HUES6 (cell line): Measurements from ENCODE around the gene EED.

Experiments used
- H3K27ac ChIP-seq: 2 replicates; pipeline ENCODE4 v1.7.0; 2013; ENCODE audit warnings: low read depth, mild to moderate bottlenecking, low read length, inconsistent platforms
- H3K27me3 ChIP-seq: 2 replicates; pipeline ENCODE4 v1.6.1; 2013; ENCODE audit warnings: low read length; ENCODE audit not compliant: control insufficient read depth, insufficient read depth
- H3K36me3 ChIP-seq: 2 replicates; pipeline ENCODE4 v1.6.1; 2013; ENCODE audit warnings: low read length; ENCODE audit not compliant: control insufficient read depth, insufficient read depth
- H3K4me1 ChIP-seq: 2 replicates; pipeline ENCODE4 v1.6.1; 2013; ENCODE audit warnings: low read length; ENCODE audit not compliant: control insufficient read depth, insufficient read depth
- H3K4me3 ChIP-seq: 2 replicates; pipeline ENCODE4 v1.5.1; 2013; ENCODE audit warnings: low read depth, low read length
- H3K9ac ChIP-seq: one replicate; pipeline ENCODE4 v1.6.1; 2013; ENCODE audit warnings: mild to moderate bottlenecking, low read length
- H3K9me3 ChIP-seq: 2 replicates; pipeline ENCODE4 v1.6.1; 2013; ENCODE audit warnings: low read depth, low read length; ENCODE audit not compliant: control insufficient read depth, insufficient read depth

The EED gene

DNA sequence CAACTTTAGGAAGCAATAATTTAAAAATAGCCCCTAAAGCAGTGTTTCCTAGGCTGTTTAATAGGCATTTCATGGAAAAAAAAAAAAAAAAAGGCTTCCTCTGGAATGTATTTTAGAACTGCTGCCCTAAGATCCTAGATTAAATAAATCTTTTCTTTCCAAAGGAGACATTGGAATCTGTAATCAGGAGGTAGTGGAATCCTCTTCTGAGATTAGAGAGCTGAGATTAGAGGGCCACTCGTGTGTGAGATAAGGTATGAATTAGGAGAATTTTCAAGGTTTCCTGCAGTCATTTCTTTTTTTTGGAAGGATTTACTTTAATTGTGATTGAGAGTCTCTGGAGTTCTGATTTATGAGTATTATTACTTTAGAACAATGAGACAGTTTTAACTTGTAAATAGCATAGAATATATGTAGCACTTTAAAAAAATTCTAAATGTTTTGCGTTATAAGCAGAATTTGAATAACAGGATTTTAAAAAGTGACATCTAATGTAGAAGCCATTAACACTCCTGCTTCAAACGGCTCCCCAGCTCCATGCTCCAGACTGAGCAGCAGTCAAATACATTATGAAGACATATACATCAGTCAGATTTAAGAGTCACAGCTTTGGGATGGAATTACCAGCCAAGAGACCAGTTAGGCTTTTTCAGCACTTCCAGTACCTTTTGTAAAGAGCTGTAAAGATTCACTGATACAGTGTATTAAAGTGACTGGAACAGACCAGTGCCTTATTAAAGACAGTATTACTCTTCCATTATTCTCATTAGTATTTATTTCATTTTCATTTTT, 5.0 kb downstream of the EED start:
- Histone ChIP-seq H3K4me1 (peaks cover 30% of the 10 kb centered on the region), H3K27ac (no peak overlapping the region), H3K36me3 (no peaks in the 10 kb centered on the region; the same call in 1 of the 2 replicates), H3K4me3 (no peak overlapping the region), H3K9ac (no peak overlapping the region), H3K27me3 (no peaks in the 10 kb centered on the region), H3K9me3 (no peaks in the 10 kb centered on the region)

DNA sequence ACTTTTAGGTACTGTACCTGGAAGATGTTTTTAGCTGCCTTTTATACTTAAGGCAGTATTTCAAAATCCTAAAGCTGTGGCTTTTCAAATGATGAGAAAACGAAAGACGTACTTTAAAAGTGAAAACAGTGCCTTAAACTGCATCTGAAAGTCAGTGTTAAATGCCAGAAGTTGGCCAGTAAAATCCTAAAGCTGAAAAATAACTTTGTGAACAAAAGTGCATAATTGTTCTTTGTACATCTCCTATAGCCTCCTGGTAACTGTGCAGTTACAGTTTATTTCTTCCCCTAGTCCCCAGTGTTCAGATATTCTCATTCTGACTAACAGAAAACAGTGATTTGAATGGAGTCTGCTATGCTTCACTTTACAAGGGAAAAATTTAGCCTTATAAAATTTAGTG, 6.8 kb downstream of the EED start:
- Histone ChIP-seq H3K36me3 (peaks cover 3% of the 10 kb centered on the region), H3K4me1 (peaks cover 29% of the 10 kb centered on the region), H3K27ac (no peak overlapping the region; the same call in 1 of the 2 replicates), H3K4me3 (no peak overlapping the region), H3K27me3 (no peaks in the 10 kb centered on the region), H3K9ac (no peak overlapping the region), H3K9me3 (no peaks in the 10 kb centered on the region)

DNA sequence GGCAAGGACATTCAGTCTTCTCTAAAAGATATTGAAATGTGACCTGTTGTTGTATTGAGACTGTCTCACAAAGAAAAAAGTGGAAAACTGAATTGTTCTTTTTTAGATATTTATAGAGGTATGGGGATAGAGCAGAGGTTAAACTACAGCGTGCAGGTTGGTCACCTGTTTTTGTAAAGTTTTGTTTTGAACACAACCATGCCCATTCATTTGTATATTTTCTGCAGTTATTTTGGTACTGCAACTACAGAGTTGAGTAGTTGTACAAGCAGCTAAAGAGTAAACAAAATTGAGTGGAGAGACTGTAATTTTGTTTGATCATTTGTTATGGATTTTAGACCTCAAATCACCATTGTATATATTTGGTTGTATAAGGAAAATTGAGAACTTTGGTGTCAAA, 11.3 kb downstream of the EED start:
- Histone ChIP-seq H3K36me3 (peaks cover 24% of the 10 kb centered on the region), H3K4me3 (no peak overlapping the region), H3K9me3 (no peaks in the 10 kb centered on the region), H3K27ac (no peak overlapping the region), H3K9ac (no peak overlapping the region), H3K4me1 (no peaks in the 10 kb centered on the region), H3K27me3 (no peaks in the 10 kb centered on the region)

DNA sequence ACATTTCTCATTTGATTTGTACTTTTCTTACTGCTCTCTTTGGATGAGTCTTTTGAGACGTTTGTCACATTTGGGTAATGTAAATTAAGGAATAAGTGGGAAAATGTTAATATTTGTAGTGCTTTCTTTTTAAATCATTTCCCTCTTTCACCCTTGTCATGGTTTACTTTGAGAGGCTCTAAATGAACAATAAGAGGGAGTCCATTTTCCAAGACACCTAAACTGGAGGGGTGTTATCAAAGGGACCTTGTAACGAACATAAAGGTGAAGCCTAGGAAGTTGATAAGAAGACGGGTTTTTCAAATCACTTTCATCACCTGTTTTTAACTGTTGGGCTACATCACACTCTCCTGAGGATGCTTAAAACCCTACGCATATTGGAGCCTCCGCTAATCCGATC, 12.1 kb downstream of the EED start:
- Histone ChIP-seq H3K27ac (no peak overlapping the region), H3K36me3 (peaks cover 24% of the 10 kb centered on the region), H3K27me3 (no peaks in the 10 kb centered on the region), H3K9ac (no peak overlapping the region), H3K4me1 (no peaks in the 10 kb centered on the region), H3K9me3 (no peaks in the 10 kb centered on the region), H3K4me3 (no peak overlapping the region)

- Histone ChIP-seq H3K36me3 (peaks cover 27% of the 10 kb centered on the region), H3K27ac (no peak overlapping the region), H3K4me1 (no peaks in the 10 kb centered on the region), H3K4me3 (no peak overlapping the region), H3K9ac (no peak overlapping the region), H3K9me3 (no peaks in the 10 kb centered on the region), H3K27me3 (no peaks in the 10 kb centered on the region)
These were observed 12.9 kb downstream of the EED start for GRCh38 chr11:86257446-86257845.

DNA sequence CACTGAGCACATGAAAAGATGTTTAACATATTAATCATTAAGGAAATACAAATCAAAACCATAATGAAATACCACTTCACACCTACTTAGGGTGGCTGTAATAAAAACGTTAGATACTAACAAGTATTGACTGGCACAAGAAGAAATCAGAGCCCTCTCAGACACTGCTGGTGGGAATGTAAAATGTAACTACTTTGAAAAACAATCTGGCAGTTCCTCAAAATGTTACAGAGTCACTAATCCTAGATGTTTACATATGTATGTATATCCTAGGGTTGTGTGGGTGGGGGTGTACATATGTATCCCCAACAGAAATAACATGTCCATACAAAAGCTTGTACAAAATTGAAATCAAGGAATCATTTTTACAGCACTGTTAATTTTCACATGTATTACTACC, 15.2 kb downstream of the EED start:
- no peaks in the 10 kb centered on the region for H3K9me3 ChIP-seq
- H3K36me3 ChIP-seq, result peaks cover 38% of the 10 kb centered on the region
- no peak overlapping the region for H3K9ac ChIP-seq
- H3K27me3 ChIP-seq, result no peaks in the 10 kb centered on the region
- H3K27ac ChIP-seq, result no peak overlapping the region
- H3K4me3 ChIP-seq, result no peak overlapping the region
- H3K4me1 ChIP-seq, result no peaks in the 10 kb centered on the region

GRCh38 chr11:86261328-86261727, 16.8 kb downstream of the EED start:
- no peak overlapping the region for H3K4me3 ChIP-seq
- H3K27me3 ChIP-seq, result no peaks in the 10 kb centered on the region
- no peak overlapping the region for H3K9ac ChIP-seq
- no peaks in the 10 kb centered on the region for H3K9me3 ChIP-seq
- no peak overlapping the region for H3K27ac ChIP-seq
- H3K36me3 ChIP-seq, result peaks cover 35% of the 10 kb centered on the region
- no peaks in the 10 kb centered on the region; the same call in 1 of the 2 replicates for H3K4me1 ChIP-seq

- Histone ChIP-seq H3K4me3 (no peak overlapping the region), H3K27ac (no peak overlapping the region), H3K9ac (no peak overlapping the region), H3K27me3 (no peaks in the 10 kb centered on the region), H3K36me3 (peaks cover 27% of the 10 kb centered on the region), H3K9me3 (no peaks in the 10 kb centered on the region), H3K4me1 (no peaks in the 10 kb centered on the region; the same call in 1 of the 2 replicates)
These were observed 17.8 kb downstream of the EED start for GRCh38 chr11:86262387-86262786.

DNA sequence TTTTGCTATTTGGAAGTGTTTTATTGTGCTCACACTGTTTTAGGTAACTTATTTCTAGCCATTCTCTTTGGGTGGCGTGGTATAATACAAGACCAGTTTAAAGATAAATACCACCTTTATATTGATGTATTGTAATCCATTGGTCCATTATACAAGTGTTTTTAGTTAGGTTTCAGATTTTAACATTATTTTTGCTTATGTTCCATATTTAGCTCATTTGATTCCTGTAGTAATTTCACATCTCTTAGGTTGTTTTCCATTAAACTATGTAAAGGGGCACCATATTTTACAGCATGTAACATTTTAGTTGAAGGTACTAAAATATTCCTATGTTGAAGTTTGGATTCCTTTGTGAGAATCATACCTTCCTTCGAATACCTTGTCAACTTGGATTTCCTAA, 20.1 kb downstream of the EED start:
- Histone ChIP-seq H3K9ac (no peak overlapping the region), H3K36me3 (peaks cover 28% of the 10 kb centered on the region), H3K27me3 (no peaks in the 10 kb centered on the region), H3K9me3 (no peaks in the 10 kb centered on the region), H3K27ac (no peak overlapping the region), H3K4me3 (no peak overlapping the region), H3K4me1 (no peaks in the 10 kb centered on the region; the same call in 1 of the 2 replicates)

- H3K4me3 ChIP-seq, result no peak overlapping the region
- peaks cover 25% of the 10 kb centered on the region for H3K36me3 ChIP-seq
- no peak overlapping the region for H3K9ac ChIP-seq
- no peaks in the 10 kb centered on the region for H3K27me3 ChIP-seq
- no peaks in the 10 kb centered on the region for H3K9me3 ChIP-seq
- no peaks in the 10 kb centered on the region; the same call in 1 of the 2 replicates for H3K4me1 ChIP-seq
- H3K27ac ChIP-seq, result no peak overlapping the region
These were observed 20.6 kb downstream of the EED start for GRCh38 chr11:86265194-86265593.

DNA sequence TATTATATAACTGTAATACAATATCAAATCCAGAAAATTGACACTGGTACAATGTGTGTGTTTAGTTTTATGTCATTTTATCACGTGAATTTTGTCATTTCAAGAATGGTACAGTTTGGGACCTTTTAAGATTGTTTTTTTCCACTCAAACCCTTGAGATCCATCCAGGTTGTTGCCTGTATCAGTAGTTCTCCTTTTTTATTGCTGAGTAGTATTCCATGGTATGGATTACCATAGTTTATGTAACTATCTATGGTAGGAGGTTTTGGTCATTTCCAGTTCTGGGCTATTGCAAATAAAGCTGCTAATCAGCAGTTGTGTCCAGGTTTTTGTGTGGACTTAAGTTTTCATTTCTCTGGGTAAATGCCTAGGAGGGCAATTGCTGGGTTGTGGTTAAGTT, 25.1 kb downstream of the EED start:
- H3K27me3 ChIP-seq, result no peaks in the 10 kb centered on the region
- peaks cover 12% of the 10 kb centered on the region for H3K36me3 ChIP-seq
- no peak overlapping the region for H3K9ac ChIP-seq
- H3K27ac ChIP-seq, result no peak overlapping the region
- H3K4me3 ChIP-seq, result no peak overlapping the region
- H3K9me3 ChIP-seq, result no peaks in the 10 kb centered on the region
- H3K4me1 ChIP-seq, result peaks cover 5% of the 10 kb centered on the region; the same call in 1 of the 2 replicates
